Choroid plexus epithelial cell (primary cell): Measurements from ENCODE around the gene TMEM244.
"Not testable (repeated sequence)": the region's sequence is repeated elsewhere in the genome, so short reads cannot be mapped to it uniquely, and the experiment has no call there.

Experiments used
- DNase-seq: peaks from one replicate; pipeline ENCODE4 v3.0.0-alpha.2; 2010; ENCODE audit warnings: low read depth
- H3K4me3 ChIP-seq: 2 replicates; pipeline ENCODE4 v1.5.1; 2011; ENCODE audit warnings: low read depth, mild to moderate bottlenecking, control low read depth, low read length, moderate library complexity
- TF ChIP-seq, protein P1 (sequence below): conservative IDR thresholded peaks from 2 replicates; pipeline ENCODE4 v1.5.1; 2011; ENCODE audit warnings: low read depth, mild to moderate bottlenecking, control low read depth, inconsistent platforms, low read length, moderate library complexity

Gene TMEM244

GRCh38 chr6:129843573-129843972, 17.5 kb downstream of the TMEM244 start:
- no peak overlapping the region for H3K4me3 ChIP-seq
- TF ChIP-seq, protein P1, sequence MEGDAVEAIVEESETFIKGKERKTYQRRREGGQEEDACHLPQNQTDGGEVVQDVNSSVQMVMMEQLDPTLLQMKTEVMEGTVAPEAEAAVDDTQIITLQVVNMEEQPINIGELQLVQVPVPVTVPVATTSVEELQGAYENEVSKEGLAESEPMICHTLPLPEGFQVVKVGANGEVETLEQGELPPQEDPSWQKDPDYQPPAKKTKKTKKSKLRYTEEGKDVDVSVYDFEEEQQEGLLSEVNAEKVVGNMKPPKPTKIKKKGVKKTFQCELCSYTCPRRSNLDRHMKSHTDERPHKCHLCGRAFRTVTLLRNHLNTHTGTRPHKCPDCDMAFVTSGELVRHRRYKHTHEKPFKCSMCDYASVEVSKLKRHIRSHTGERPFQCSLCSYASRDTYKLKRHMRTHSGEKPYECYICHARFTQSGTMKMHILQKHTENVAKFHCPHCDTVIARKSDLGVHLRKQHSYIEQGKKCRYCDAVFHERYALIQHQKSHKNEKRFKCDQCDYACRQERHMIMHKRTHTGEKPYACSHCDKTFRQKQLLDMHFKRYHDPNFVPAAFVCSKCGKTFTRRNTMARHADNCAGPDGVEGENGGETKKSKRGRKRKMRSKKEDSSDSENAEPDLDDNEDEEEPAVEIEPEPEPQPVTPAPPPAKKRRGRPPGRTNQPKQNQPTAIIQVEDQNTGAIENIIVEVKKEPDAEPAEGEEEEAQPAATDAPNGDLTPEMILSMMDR: no peak
- DNase-seq: no peak

DNA sequence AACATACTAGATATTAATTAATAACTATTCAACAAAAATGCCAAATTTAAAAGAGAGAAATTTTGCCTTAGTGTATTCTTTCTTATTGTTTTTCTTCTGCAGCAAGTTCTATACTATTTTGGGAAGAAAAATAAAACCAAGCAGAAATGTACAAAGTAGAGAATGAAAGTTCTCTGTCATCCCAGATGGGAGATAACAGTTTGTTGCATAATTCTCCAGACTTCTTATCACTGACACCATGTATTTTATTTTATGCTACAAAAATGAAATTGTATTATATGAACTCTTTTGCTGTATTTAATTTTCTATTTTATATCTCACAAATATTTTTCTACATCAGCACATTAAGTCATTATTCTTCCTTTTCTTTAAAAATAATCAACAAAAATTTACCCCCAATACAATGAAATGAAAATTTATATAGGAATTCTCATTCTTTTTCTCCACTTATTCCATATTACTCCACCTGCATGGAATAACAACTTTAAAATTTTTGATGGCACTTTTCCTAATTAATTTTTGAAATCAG, 18.2 kb downstream of the TMEM244 start:
- TF ChIP-seq, protein P1: no peak
- no peak overlapping the region for H3K4me3 ChIP-seq
- no peak for DNase-seq

DNA sequence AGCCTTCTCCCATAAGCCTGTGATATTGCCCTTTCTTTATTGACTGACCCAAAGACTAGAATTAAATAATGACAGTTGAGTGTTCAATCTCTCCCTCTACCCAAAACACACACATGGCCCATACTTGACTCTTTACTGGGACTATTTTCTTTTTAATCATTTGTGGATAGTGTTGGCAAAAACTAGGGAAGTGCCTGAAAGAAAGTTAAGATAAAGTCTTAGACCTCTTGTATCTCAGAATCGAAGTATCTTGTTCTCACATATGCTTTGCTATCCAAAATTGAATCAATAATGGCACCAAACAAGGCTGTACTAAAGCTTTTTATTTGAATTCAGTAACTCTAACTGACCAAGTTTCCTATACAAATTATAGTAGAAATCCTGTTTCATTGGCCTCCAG, 19.0 kb downstream of the TMEM244 start:
- no peak overlapping the region for H3K4me3 ChIP-seq
- DNase-seq: no peak
- TF ChIP-seq, protein P1: no peak

DNA sequence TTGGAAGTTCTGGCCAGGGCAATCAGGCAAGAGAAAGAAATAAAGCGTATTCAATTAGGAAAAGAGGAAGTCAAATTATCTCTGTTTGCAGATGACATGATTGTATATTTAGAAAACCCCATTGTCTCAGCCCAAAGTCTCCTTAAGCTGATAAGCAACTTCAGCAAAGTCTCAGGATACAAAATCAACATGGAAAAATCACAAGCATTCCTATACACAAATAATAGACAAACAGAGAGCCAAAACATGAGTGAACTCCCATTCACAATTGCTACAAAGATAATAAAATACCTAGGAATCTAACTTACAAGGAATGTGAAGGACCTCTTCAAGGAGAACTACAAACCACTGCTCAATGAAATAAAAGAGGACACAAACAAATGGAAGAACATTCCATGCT, 21.6 kb downstream of the TMEM244 start:
- DNase-seq: not testable (repeated sequence)

GRCh38 chr6:129835691-129836090, 25.4 kb downstream of the TMEM244 start:
- no peak overlapping the region for H3K4me3 ChIP-seq
- no peak for DNase-seq
- TF ChIP-seq, protein P1: no peak

More for the DNA sequence above, 21.6 kb downstream of the TMEM244 start:
- H3K4me3 ChIP-seq: not testable (repeated sequence)

- TF ChIP-seq, protein P1: no peak
- no peak for DNase-seq
- no peak overlapping the region for H3K4me3 ChIP-seq
Measured at GRCh38 chr6:129832299-129832698, 28.8 kb downstream of the TMEM244 start.

DNA sequence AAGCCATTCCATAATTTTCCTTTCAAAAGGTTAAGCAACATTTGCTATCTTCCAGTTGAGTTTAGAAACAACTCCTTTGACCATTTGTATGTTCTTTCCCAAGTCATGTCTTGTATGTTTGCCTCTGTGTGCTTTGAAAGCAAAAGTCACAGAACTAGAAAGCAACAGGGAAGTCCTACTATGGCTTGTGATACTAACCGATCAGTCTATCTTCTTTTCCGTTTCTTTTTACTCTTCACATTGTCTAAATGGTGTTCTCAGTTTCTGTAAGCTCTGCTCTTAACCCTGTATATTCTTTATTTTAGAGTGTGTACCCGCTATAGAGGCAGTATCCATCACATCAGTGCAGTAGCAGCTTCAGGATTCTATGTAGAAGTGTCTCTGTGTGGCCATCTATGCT, 32.9 kb downstream of the TMEM244 start:
- TF ChIP-seq, protein P1: no peak
- DNase-seq: no peak

More for the DNA sequence above, 32.9 kb downstream of the TMEM244 start:
- H3K4me3 ChIP-seq: no peak overlapping the region
